IPS DF 6.9 (cell line): ENCODE measurements around the gene TIGD6.
"Not testable (repeated sequence)": the region's sequence is repeated elsewhere in the genome, so short reads cannot be mapped to it uniquely, and the experiment has no call there.

ENCODE experiments used
- DNase-seq: peaks from one replicate; pipeline ENCODE4 v3.0.0-alpha.2; 2013; ENCODE audit warnings: low read depth, low spot score
- H3K27ac ChIP-seq: one replicate; pipeline ENCODE4 v1.5.1; 2013; ENCODE audit warnings: low read length, control low read depth
- H3K27me3 ChIP-seq: 2 replicates; pipeline ENCODE4 v1.6.1; 2013; ENCODE audit warnings: mild to moderate bottlenecking, low read length; ENCODE audit not compliant: control insufficient read depth, insufficient read depth
- H3K36me3 ChIP-seq: 2 replicates; pipeline ENCODE4 v1.6.1; 2013; ENCODE audit warnings: low read length; ENCODE audit not compliant: control insufficient read depth, insufficient read depth
- H3K4me1 ChIP-seq: 2 replicates; pipeline ENCODE4 v1.6.1; 2013; ENCODE audit warnings: low read length; ENCODE audit not compliant: control insufficient read depth, insufficient read depth
- H3K4me3 ChIP-seq: 2 replicates; pipeline ENCODE4 v1.5.1; 2013; ENCODE audit warnings: mild to moderate bottlenecking, low read length
- H3K9me3 ChIP-seq: 2 replicates; pipeline ENCODE4 v1.6.1; 2013; ENCODE audit warnings: low read length, inconsistent platforms; ENCODE audit not compliant: control insufficient read depth, insufficient read depth
- WGBS: extraction: QIAGEN DNeasy Blood & Tissue Kit; methylation state at CpG from one replicate; pipeline ENCODE4 v1.1.7; 2013; ENCODE audit warnings: mixed read lengths, missing lambda C conversion rate; ENCODE audit not compliant: insufficient read length, insufficient coverage; 5-methylcytosine and 5-hydroxymethylcytosine counted together

Gene TIGD6

GRCh38 chr5:150034662-150035061 lies 34.2 kb upstream of the TIGD6 start:
- DNase-seq, result no peak
- Histone ChIP-seq H3K4me3 (no peak overlapping the region), H3K9me3 (no peaks in the 10 kb centered on the region), H3K27me3 (no peaks in the 10 kb centered on the region), H3K27ac (no peak overlapping the region), H3K4me1 (no peaks in the 10 kb centered on the region), H3K36me3 (peaks cover 33% of the 10 kb centered on the region; the same call in 1 of the 2 replicates)
- WGBS, result no CpG with 5 or more reads among the region's 4 CpGs

- H3K9me3 ChIP-seq, result no peaks in the 10 kb centered on the region
- 100% methylated on average over 2 of the region's 4 CpGs for WGBS
- peaks cover 33% of the 10 kb centered on the region; the same call in 1 of the 2 replicates for H3K36me3 ChIP-seq
- no peak overlapping the region for H3K27ac ChIP-seq
- H3K4me3 ChIP-seq, result no peak overlapping the region
- no peak for DNase-seq
- no peaks in the 10 kb centered on the region for H3K4me1 ChIP-seq
- H3K27me3 ChIP-seq, result no peaks in the 10 kb centered on the region
These were observed 32.9 kb upstream of the TIGD6 start for GRCh38 chr5:150033334-150033733.

GRCh38 chr5:150028047-150028446 lies 27.6 kb upstream of the TIGD6 start:
- not testable (repeated sequence) for DNase-seq, H3K4me3 ChIP-seq, H3K27me3 ChIP-seq, H3K27ac ChIP-seq, H3K4me1 ChIP-seq, H3K9me3 ChIP-seq
- H3K36me3 ChIP-seq, result peaks cover 25% of the 10 kb centered on the region
- no CpG with 5 or more reads among the region's 1 CpG for WGBS

GRCh38 chr5:150026682-150027172 lies 26.3 kb upstream of the TIGD6 start:
- no peak for DNase-seq
- Histone ChIP-seq H3K9me3 (no peaks in the 10 kb centered on the region), H3K27ac (no peak overlapping the region), H3K36me3 (peaks cover 16% of the 10 kb centered on the region), H3K27me3 (no peaks in the 10 kb centered on the region), H3K4me1 (no peaks in the 10 kb centered on the region), H3K4me3 (no peak overlapping the region)
- WGBS, result no CpG with 5 or more reads among the region's 4 CpGs

GRCh38 chr5:150024346-150024984 lies 24.0 kb upstream of the TIGD6 start:
- Histone ChIP-seq H3K4me1 (no peaks in the 10 kb centered on the region), H3K36me3 (peaks cover 10% of the 10 kb centered on the region), H3K9me3 (no peaks in the 10 kb centered on the region), H3K27ac (no peak overlapping the region), H3K27me3 (no peaks in the 10 kb centered on the region), H3K4me3 (no peak overlapping the region)
- DNase-seq, result no peak
- WGBS, result no CpG with 5 or more reads among the region's 9 CpGs

GRCh38 chr5:150023136-150023535 lies 22.7 kb upstream of the TIGD6 start:
- no CpG with 5 or more reads among the region's 1 CpG for WGBS
- peaks cover 12% of the 10 kb centered on the region for H3K36me3 ChIP-seq
- H3K4me1 ChIP-seq, result no peaks in the 10 kb centered on the region
- H3K27me3 ChIP-seq, result no peaks in the 10 kb centered on the region
- no peak for DNase-seq
- H3K4me3 ChIP-seq, result no peak overlapping the region
- no peaks in the 10 kb centered on the region for H3K9me3 ChIP-seq
- no peak overlapping the region for H3K27ac ChIP-seq

GRCh38 chr5:150022681-150023080 lies 22.2 kb upstream of the TIGD6 start:
- Histone ChIP-seq H3K4me3 (no peak overlapping the region), H3K27me3 (no peaks in the 10 kb centered on the region), H3K36me3 (peaks cover 12% of the 10 kb centered on the region), H3K27ac (no peak overlapping the region), H3K9me3 (no peaks in the 10 kb centered on the region), H3K4me1 (no peaks in the 10 kb centered on the region)
- DNase-seq, result no peak
- no CpG with 5 or more reads among the region's 2 CpGs for WGBS

GRCh38 chr5:150022158-150022531 lies 21.7 kb upstream of the TIGD6 start:
- H3K4me3 ChIP-seq, result no peak overlapping the region
- peaks cover 15% of the 10 kb centered on the region for H3K36me3 ChIP-seq
- no peaks in the 10 kb centered on the region for H3K27me3 ChIP-seq
- H3K4me1 ChIP-seq, result no peaks in the 10 kb centered on the region
- DNase-seq, result no peak
- H3K27ac ChIP-seq, result no peak overlapping the region
- WGBS, result no CpG with 5 or more reads among the region's 1 CpG
- no peaks in the 10 kb centered on the region for H3K9me3 ChIP-seq

GRCh38 chr5:150021491-150022157 lies 21.2 kb upstream of the TIGD6 start:
- no peaks in the 10 kb centered on the region for H3K4me1 ChIP-seq
- no peak overlapping the region for H3K4me3 ChIP-seq
- peak; percentile 37 for DNase-seq

GRCh38 chr5:150020249-150020648 lies 19.8 kb upstream of the TIGD6 start:
- Histone ChIP-seq H3K27ac (no peak overlapping the region), H3K4me1 (no peaks in the 10 kb centered on the region), H3K4me3 (no peak overlapping the region), H3K27me3 (no peaks in the 10 kb centered on the region), H3K9me3 (no peaks in the 10 kb centered on the region), H3K36me3 (peaks cover 11% of the 10 kb centered on the region; the same call in 1 of the 2 replicates)
- WGBS, result no CpG with 5 or more reads among the region's 1 CpG
- DNase-seq, result no peak

More at GRCh38 chr5:150021491-150022157, 21.2 kb upstream of the TIGD6 start:
- H3K27ac ChIP-seq, result no peak overlapping the region
- no peaks in the 10 kb centered on the region for H3K27me3 ChIP-seq
- no CpG with 5 or more reads among the region's 13 CpGs for WGBS
- H3K36me3 ChIP-seq, result peaks cover 13% of the 10 kb centered on the region
- no peaks in the 10 kb centered on the region for H3K9me3 ChIP-seq
